ENCODE results near the gene MACROH2A1.
A peak's percentile ranks its signal among the peaks of the same experiment; 100 is the strongest.

MACROH2A1 gene

GRCh38 chr5:135372654-135373381 lies 26.2 kb downstream of the MACROH2A1 start:
- TF ChIP-seq, protein P1, sequence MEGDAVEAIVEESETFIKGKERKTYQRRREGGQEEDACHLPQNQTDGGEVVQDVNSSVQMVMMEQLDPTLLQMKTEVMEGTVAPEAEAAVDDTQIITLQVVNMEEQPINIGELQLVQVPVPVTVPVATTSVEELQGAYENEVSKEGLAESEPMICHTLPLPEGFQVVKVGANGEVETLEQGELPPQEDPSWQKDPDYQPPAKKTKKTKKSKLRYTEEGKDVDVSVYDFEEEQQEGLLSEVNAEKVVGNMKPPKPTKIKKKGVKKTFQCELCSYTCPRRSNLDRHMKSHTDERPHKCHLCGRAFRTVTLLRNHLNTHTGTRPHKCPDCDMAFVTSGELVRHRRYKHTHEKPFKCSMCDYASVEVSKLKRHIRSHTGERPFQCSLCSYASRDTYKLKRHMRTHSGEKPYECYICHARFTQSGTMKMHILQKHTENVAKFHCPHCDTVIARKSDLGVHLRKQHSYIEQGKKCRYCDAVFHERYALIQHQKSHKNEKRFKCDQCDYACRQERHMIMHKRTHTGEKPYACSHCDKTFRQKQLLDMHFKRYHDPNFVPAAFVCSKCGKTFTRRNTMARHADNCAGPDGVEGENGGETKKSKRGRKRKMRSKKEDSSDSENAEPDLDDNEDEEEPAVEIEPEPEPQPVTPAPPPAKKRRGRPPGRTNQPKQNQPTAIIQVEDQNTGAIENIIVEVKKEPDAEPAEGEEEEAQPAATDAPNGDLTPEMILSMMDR (IDR thresholded peaks at IDR 0.05; ENCODE audit: poor library complexity, severe bottlenecking) = no peak
- H3K4me1 ChIP-seq (ENCODE audit: insufficient read depth, poor library complexity, severe bottlenecking) = no peaks in the 10 kb centered on the region
- H3K9me3 ChIP-seq (ENCODE audit: severe bottlenecking) = no peaks in the 10 kb centered on the region
- no peaks in the 10 kb centered on the region for H3K27me3 ChIP-seq (ENCODE audit: insufficient read depth, poor library complexity, severe bottlenecking)
- no peak for ATAC-seq (ENCODE audit: low read depth)
- peaks cover 98% of the 10 kb centered on the region for H3K36me3 ChIP-seq (ENCODE audit: low read depth)
- no peak overlapping the region for H3K4me3 ChIP-seq (ENCODE audit: severe bottlenecking)
- no peak for DNase-seq (ENCODE audit: low spot score)
- H3K27ac ChIP-seq (ENCODE audit: poor library complexity, severe bottlenecking) = no peak overlapping the region

GRCh38 chr5:135371622-135372232 lies 27.3 kb downstream of the MACROH2A1 start:
- no peaks in the 10 kb centered on the region for H3K27me3 ChIP-seq (ENCODE audit: insufficient read depth, poor library complexity, severe bottlenecking)
- TF ChIP-seq, protein P1 (IDR thresholded peaks at IDR 0.05; ENCODE audit: poor library complexity, severe bottlenecking) = no peak
- DNase-seq (ENCODE audit: low spot score) (no peak), ATAC-seq (ENCODE audit: low read depth) (peak; percentile 63)
- no peaks in the 10 kb centered on the region for H3K9me3 ChIP-seq (ENCODE audit: severe bottlenecking)
- peaks cover 98% of the 10 kb centered on the region for H3K36me3 ChIP-seq (ENCODE audit: low read depth)
- H3K27ac ChIP-seq (ENCODE audit: poor library complexity, severe bottlenecking) = no peak overlapping the region
- no peak overlapping the region for H3K4me3 ChIP-seq (ENCODE audit: severe bottlenecking)
- H3K4me1 ChIP-seq (ENCODE audit: insufficient read depth, poor library complexity, severe bottlenecking) = no peaks in the 10 kb centered on the region

- DNase-seq (ENCODE audit: low spot score) = no peak
- H3K36me3 ChIP-seq (ENCODE audit: low read depth) = peaks cover 96% of the 10 kb centered on the region
Measured at GRCh38 chr5:135369952-135370351, 29.1 kb downstream of the MACROH2A1 start.

GRCh38 chr5:135367554-135367953 lies 31.5 kb downstream of the MACROH2A1 start:
- ATAC-seq (ENCODE audit: low read depth) = no peak
- H3K27ac ChIP-seq (ENCODE audit: poor library complexity, severe bottlenecking) = no peak overlapping the region

More at GRCh38 chr5:135369952-135370351, 29.1 kb downstream of the MACROH2A1 start:
- Histone ChIP-seq H3K4me1 (ENCODE audit: insufficient read depth, poor library complexity, severe bottlenecking) (no peaks in the 10 kb centered on the region), H3K4me3 (ENCODE audit: severe bottlenecking) (no peak overlapping the region), H3K9me3 (ENCODE audit: severe bottlenecking) (no peaks in the 10 kb centered on the region), H3K27ac (ENCODE audit: poor library complexity, severe bottlenecking) (no peak overlapping the region), H3K27me3 (ENCODE audit: insufficient read depth, poor library complexity, severe bottlenecking) (no peaks in the 10 kb centered on the region)
- ATAC-seq (ENCODE audit: low read depth) = no peak
- TF ChIP-seq, protein P1 (IDR thresholded peaks at IDR 0.05; ENCODE audit: poor library complexity, severe bottlenecking) = no peak

More at GRCh38 chr5:135367554-135367953, 31.5 kb downstream of the MACROH2A1 start:
- Histone ChIP-seq H3K4me3 (ENCODE audit: severe bottlenecking) (no peak overlapping the region), H3K4me1 (ENCODE audit: insufficient read depth, poor library complexity, severe bottlenecking) (no peaks in the 10 kb centered on the region), H3K36me3 (ENCODE audit: low read depth) (peaks cover 98% of the 10 kb centered on the region), H3K27me3 (ENCODE audit: insufficient read depth, poor library complexity, severe bottlenecking) (no peaks in the 10 kb centered on the region), H3K9me3 (ENCODE audit: severe bottlenecking) (no peaks in the 10 kb centered on the region)
- TF ChIP-seq, protein P1 (IDR thresholded peaks at IDR 0.05; ENCODE audit: poor library complexity, severe bottlenecking) = no peak
- no peak for DNase-seq (ENCODE audit: low spot score)

All from RWPE2 (cell line).